Germinal center (tissue), 1 donor: ENCODE measurements around the gene TNRC6A.
"Not testable (repeated sequence)": the region's sequence is repeated elsewhere in the genome, so short reads cannot be mapped to it uniquely, and the experiment has no call there.

Source experiments
- DNase-seq: peaks from one replicate; pipeline ENCODE4 v3.0.0; 2012; ENCODE audit warnings: mixed read lengths, low spot score

Gene TNRC6A

GRCh38 chr16:24758373-24758772 is 28.9 kb downstream of the TNRC6A start:
- no peak for DNase-seq

GRCh38 chr16:24759006-24759405 is 29.6 kb downstream of the TNRC6A start:
- no peak for DNase-seq

- DNase-seq: no peak
Measured at GRCh38 chr16:24761526-24761925, 32.1 kb downstream of the TNRC6A start.

- no peak for DNase-seq
Measured at GRCh38 chr16:24764916-24765315, 35.5 kb downstream of the TNRC6A start.

- no peak for DNase-seq
Measured at GRCh38 chr16:24766057-24766456, 36.6 kb downstream of the TNRC6A start.

GRCh38 chr16:24769806-24770205 is 40.4 kb downstream of the TNRC6A start:
- no peak for DNase-seq

- no peak for DNase-seq
Measured at GRCh38 chr16:24771132-24771778, 41.8 kb downstream of the TNRC6A start.

- DNase-seq: no peak
Measured at GRCh38 chr16:24771779-24772157, 42.3 kb downstream of the TNRC6A start.

GRCh38 chr16:24773771-24774427 is 44.4 kb downstream of the TNRC6A start:
- DNase-seq: no peak

GRCh38 chr16:24774510-24774909 is 45.1 kb downstream of the TNRC6A start:
- DNase-seq: no peak

- no peak for DNase-seq
Measured at GRCh38 chr16:24775455-24775854, 46.0 kb downstream of the TNRC6A start.

- no peak for DNase-seq
Measured at GRCh38 chr16:24776501-24777220, 47.2 kb downstream of the TNRC6A start.

GRCh38 chr16:24778671-24779070 is 49.2 kb downstream of the TNRC6A start:
- no peak for DNase-seq

- DNase-seq: no peak
Measured at GRCh38 chr16:24781256-24781655, 51.8 kb downstream of the TNRC6A start.

GRCh38 chr16:24784121-24784520 is 54.7 kb downstream of the TNRC6A start:
- no peak for DNase-seq

- no peak for DNase-seq
Measured at GRCh38 chr16:24789881-24790280, 60.4 kb downstream of the TNRC6A start.

GRCh38 chr16:24800586-24800985 is 71.1 kb downstream of the TNRC6A start:
- no peak for DNase-seq

GRCh38 chr16:24801761-24802302 is 72.4 kb downstream of the TNRC6A start:
- no peak for DNase-seq

- DNase-seq: no peak
Measured at GRCh38 chr16:24805484-24805883, 76.0 kb downstream of the TNRC6A start.

GRCh38 chr16:24807301-24807700 is 77.8 kb downstream of the TNRC6A start:
- DNase-seq: no peak

- no peak for DNase-seq
Measured at GRCh38 chr16:24810951-24811843, 81.7 kb downstream of the TNRC6A start.

- DNase-seq: not testable (repeated sequence)
Measured at GRCh38 chr16:24812813-24813212, 83.4 kb downstream of the TNRC6A start.
